Measurements from ENCODE around the gene PEAK1.
"Not testable (repeated sequence)": the region's sequence is repeated elsewhere in the genome, so short reads cannot be mapped to it uniquely, and the experiment has no call there.

Gene PEAK1

DNA sequence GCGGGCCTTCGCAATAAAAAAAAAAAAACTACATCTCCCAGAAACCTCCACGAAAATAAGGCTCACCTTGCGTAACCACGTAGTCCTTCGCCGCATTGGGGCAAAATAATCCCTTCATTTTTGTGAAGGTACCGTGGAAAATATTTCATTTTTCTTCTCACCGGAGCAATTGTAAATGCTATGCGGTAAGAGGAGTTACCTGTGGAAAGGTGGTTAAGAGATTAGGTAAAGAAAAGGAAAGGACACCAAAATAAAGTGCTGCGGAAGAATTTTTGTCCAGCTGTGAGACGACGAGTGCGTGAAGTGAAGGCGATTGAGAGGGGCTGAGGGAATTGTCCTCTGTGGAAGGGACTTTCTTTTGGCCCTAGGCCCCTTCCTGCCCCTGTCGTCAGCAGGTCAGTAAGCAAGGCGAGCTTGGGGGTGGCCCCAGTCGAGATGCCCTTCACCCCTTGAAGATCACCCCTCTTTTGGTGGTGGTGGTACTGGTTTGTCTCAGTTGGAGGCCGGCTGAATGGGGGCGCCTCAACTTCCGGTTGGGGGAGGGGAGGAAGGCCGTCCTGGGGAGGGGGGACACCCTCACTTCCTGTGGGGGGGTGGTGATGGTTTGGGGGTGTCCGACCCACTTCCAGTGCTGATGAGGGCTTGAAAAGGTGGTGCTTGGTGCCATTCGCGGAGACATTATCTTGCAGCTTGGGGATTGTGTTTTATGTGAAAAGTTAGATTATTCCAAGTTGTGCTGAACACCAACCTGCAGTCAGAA lies 886 bp upstream of the PEAK1 start, which contains the start of gene HMG20A:
TSS of gene HMG20A (plus strand) at position 279 of the 760 bp plus-strand sequence. CDS start 37,520 bp downstream, outside the sequence.
- peak; percentile 63 for DNase-seq (ENCODE audit: low spot score)

GRCh38 chr15:77418966-77419835 lies 703 bp downstream of the PEAK1 start:
- peak; percentile 53 for DNase-seq (ENCODE audit: low spot score)

- DNase-seq (ENCODE audit: low spot score): no peak
Observed at GRCh38 chr15:77418391-77418965, 1.4 kb downstream of the PEAK1 start.

DNA sequence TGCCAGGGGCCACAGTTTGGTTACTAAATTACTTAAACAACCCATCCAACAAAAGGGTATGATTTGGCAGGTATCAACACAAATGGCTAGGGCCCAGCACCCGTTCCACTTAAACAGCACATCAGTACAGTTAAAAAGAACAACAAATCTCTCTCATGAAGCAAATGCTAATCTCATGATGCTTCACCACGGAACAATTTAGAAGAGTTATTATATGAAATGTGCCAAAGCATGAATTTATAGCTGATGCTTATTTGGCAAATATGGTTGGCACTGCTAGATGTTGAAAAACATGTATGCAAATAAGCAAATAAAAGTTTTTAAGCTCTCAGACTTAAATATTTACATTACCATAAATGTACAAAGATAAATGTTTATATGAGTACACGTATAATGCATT lies 2.3 kb downstream of the PEAK1 start:
- no peak for DNase-seq (ENCODE audit: low spot score)

DNA sequence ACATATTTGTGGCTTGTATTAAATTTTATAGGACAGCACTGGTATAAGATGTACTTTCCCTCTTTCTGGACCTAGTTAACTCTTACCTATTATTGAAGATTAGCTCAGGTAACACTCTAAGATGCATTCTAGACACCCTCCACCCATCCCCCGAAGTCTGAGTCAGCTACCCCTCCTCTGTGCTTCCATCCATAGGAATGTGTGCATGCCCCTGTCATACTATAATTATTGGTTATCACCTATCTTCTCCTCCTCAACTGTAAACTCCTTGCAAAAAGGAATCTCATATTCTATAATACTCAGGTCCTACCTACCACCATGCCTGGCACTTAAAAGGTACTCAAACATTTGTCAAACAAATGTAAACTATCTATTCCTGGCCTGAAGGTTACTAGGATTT lies 3.0 kb downstream of the PEAK1 start:
- no peak for DNase-seq (ENCODE audit: low spot score)

DNA sequence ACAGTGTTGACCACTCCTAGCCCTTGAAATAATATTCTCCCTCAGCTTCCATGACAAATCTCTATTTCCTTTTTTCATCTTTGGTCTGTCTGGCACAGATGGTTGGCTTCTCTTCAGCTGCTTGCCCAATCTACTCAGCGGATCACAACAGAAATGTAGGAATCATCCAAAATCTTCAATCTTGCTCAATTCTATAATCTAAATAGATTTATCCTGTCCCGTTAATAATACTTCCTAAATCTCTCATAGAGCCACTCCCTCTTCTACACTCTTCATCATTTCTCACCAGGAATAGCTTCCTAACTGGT lies 3.8 kb downstream of the PEAK1 start:
- DNase-seq (ENCODE audit: low spot score): no peak

DNA sequence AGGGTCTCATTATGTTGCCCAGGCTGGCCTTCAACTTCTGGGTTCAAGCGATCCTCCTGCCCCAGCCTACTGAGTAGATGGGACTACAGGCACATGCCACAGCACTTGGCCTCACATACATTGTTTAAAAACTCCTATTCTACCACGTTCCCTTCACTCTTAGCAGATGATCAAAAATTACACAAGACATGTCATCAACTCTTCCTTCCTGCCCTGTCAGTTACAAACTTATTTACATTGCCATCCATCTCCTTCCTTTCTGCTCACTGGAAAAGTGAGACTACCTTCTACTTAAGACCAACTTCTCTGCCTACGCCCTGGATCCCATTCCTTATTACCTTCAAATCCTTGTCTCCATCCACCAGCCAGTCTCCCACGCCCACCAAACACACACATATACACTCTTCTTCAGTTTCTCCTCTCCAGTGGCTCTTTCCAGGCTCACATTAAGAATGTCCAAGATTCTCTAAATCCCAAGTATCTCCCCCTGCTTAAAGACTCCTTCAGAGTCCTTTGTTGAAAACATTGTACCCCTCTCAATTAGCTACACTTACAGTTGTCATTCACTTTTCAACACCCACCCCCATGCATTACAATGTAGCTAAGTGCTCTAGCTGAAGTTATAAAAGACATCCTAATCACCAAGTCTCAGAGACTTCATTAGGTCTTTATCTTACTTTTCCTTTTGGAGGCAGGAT lies 4.3 kb downstream of the PEAK1 start:
- no peak for DNase-seq (ENCODE audit: low spot score)

GRCh38 chr15:77414789-77415442 lies 5.0 kb downstream of the PEAK1 start:
- DNase-seq (ENCODE audit: low spot score): no peak

GRCh38 chr15:77413699-77414349 lies 6.1 kb downstream of the PEAK1 start:
- DNase-seq (ENCODE audit: low spot score): no peak

GRCh38 chr15:77412972-77413698 lies 6.8 kb downstream of the PEAK1 start:
- no peak for DNase-seq (ENCODE audit: low spot score)

DNA sequence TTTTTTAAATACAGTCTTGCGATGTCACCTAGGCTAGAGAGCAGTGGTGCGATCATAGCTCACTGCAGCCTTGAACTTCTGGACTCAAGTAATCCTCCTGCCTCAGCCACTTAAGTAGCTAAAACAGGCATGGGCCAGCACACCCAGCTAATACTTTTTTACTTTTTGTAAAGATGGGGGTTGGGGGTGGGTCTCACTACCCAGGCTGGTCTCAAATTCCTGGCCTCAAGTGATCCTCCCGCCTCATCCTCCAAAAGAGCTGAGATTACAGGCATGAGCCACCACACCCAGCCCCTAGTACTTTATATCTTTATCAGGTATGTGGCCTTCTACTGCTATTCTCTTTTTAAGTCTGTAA lies 8.3 kb downstream of the PEAK1 start:
- no peak for DNase-seq (ENCODE audit: low spot score)

DNA sequence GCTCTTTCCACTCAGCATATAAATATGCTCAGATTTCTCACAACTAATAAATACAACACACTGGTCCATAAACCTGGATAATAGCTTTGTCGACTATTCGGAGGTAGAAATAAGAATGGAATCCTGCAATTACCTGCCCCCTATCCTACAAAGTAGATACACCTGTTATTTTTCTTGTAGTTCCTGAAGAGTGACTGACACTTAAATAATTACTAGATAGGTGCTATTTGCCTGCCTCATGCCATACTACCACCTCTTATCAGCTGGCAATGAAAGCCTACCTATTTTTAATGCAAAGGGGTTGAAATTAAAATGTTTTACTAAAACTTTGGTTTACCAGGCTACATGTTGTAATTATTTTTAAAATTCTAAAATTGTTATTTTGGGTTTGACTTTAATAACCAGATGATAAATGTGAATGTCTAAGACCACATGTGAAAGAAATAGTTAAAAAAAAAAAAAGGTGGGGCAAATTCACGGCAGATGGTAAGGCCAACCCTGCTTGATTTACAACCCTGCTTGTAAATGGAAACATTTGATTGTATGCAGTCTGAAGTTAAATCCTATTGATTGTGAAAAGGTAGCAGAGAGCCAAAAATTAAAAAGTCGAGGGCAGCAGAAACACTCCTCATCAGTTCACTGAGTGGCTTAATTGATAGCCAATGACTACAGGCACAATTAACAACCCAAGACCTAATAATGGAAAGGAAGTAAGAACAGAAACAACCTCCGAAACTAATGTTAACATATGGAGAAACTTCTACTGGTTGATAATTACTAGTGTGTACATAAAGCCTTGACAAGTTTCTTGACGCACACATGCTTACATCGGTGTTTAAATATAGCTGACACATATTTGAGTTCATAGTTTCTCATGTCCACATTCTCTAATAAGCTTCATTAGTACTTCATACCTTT lies 8.9 kb downstream of the PEAK1 start:
- DNase-seq (ENCODE audit: low spot score): no peak

DNA sequence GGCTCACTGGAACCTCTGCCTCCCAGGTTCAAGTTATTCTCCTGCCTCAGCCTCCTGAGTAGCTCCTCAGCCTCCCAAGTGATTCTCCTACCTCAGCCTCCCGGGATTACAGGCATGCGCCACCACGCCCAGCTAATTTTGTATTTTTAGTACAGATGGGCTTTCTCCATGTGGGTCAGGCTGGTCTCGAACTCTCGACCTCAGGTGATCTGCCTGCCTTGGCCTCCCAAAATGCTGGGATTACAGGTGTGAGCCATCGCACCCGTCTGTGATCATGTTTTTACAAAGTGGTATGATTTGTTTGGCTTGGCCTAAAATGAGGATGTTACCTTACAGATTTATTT lies 9.8 kb downstream of the PEAK1 start:
- DNase-seq (ENCODE audit: low spot score): not testable (repeated sequence)

DNA sequence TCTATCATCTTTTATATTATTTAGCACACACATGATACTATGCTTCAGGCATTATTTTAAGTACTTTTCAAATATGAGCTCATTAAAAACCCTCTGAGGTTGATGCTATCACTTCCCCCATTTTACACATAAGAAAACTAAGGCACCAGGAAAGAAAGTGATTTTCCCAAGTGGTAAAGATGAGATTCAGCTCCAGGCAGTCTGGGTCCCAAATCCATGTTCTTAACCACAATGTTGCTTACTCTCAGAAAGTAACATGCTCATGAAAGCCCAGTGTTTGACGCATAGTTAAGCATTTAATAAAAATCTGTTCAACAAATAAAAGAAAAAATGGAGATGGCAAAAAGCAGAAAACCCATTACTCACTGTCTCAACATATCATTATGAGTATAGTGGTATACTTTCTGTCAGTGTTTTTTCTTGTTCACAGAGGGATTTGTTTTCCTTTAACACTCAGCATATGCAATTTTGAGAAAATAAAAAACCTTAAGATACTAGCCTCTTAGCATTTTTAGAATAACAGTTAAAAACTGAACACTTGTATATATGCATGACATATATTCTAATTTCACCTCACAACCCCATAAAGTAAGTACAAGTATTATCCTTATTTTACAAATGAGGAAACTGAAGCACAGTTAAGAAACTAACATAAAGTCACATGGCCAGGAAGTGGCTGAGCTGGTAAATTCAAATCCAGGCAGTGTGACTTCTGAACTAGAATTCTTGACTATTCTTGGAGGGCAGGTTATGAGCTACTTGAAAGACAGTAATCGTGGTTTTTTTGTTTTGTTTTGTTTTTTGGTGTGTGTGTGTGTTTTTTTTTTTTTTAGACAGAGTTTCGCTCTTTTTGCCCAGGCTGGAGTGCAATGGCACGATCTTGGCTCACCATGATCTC lies 10.4 kb downstream of the PEAK1 start:
- DNase-seq (ENCODE audit: low spot score): no peak

DNA sequence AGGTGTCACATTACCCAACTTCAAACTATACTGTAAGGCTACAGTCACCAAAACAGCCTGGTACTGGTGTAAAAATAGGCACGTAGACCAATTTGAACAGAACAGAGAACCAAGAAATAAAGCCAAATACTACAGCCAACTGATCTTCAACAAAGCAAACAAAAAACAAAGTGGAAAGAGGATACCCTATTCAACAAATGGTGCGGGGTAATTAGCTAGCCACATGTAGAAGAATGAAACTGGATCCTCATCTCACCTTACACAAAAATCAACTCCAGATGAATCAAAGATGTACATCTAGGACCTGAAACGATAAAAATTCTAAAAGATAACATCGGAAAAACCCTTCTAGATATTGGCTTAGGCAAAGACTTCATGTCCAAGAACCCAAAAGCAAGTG lies 13.1 kb downstream of the PEAK1 start:
- no peak for DNase-seq (ENCODE audit: low spot score)

DNA sequence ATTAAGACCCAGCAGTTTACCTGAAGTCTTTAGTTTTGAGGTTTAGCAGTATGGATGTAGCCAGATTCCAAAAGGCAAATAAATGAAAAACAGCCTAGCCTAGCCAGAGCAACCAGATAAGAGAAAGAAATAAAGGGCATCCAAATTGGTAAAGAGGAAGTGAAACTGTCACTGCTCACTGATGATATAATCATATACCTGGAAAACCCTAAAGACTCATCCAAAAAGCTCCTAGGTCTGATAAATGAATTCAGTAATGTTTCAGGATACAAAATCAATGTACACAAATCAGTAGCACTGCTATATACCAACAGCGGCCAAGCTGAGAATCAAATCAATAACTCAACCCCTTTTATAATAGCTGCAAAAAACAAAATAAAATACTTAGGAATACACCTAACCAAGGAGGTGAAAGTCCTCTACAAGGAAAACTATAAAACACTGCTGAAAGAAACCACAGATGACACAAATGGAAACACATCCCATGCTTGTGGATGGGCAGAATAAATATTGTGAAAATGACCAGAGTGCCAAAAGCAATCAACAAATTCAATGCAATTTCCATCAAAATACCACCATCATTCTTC lies 13.6 kb downstream of the PEAK1 start:
- DNase-seq (ENCODE audit: low spot score): not testable (repeated sequence)

- no peak for DNase-seq (ENCODE audit: low spot score)
Observed at GRCh38 chr15:77402740-77403379, 17.0 kb downstream of the PEAK1 start.

DNA sequence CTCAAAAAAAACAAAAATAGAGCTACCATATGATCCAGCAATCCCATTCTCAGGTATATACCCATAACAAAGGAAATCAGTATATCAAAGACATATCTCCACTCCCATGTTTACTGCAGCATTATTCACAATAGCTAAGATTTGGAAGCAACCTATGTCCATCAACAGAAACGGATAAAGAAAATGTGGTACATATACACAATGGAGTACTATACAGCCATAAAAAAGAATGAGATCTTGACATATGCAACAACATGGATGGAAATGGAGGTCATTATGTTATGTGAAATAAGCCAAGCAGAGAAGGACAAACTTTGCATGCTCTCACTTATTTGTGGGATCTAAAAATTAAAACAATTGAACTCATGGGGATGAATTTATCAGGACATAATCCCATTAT lies 19.6 kb downstream of the PEAK1 start:
- no peak for DNase-seq (ENCODE audit: low spot score)
